ENCODE results near the gene RSPH1.

RSPH1 gene

DNA sequence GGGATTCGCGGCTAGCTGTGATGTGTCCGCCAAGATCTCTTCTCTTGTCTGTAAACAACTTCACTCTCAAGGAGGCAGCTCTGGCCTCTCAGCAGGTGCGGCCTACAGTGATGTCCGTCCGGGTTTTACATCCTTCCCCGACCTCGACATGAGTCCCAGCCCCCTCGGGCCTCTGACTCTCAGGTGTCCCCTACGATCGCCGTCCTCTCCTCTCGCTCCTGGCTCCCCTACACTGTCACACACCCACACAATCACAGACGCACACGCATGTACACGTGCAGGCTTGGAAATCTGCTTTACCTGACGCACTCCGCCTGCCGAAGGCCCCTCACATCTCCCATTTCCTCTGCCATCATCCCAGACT, 797 bp upstream of the RSPH1 start:
- TF ChIP-seq NFIC (IDR thresholded peaks at IDR 0.05), result no peak
- no peak for TF ChIP-seq ZBTB7A (IDR thresholded peaks at IDR 0.05; ENCODE audit: low read depth)
- no peak for TF ChIP-seq EGR1 (IDR thresholded peaks at IDR 0.05)
- no peak for TF ChIP-seq TEAD4 (IDR thresholded peaks at IDR 0.05)
- no peak for TF ChIP-seq FOXM1 (IDR thresholded peaks at IDR 0.05; ENCODE audit: borderline replicate concordance, low read depth)
- TF ChIP-seq RAD21 (IDR thresholded peaks at IDR 0.05; ENCODE audit: low read depth), result no peak
- no peak for TF ChIP-seq EP300 (IDR thresholded peaks at IDR 0.05; ENCODE audit: borderline replicate concordance)
- TF ChIP-seq, protein P1, sequence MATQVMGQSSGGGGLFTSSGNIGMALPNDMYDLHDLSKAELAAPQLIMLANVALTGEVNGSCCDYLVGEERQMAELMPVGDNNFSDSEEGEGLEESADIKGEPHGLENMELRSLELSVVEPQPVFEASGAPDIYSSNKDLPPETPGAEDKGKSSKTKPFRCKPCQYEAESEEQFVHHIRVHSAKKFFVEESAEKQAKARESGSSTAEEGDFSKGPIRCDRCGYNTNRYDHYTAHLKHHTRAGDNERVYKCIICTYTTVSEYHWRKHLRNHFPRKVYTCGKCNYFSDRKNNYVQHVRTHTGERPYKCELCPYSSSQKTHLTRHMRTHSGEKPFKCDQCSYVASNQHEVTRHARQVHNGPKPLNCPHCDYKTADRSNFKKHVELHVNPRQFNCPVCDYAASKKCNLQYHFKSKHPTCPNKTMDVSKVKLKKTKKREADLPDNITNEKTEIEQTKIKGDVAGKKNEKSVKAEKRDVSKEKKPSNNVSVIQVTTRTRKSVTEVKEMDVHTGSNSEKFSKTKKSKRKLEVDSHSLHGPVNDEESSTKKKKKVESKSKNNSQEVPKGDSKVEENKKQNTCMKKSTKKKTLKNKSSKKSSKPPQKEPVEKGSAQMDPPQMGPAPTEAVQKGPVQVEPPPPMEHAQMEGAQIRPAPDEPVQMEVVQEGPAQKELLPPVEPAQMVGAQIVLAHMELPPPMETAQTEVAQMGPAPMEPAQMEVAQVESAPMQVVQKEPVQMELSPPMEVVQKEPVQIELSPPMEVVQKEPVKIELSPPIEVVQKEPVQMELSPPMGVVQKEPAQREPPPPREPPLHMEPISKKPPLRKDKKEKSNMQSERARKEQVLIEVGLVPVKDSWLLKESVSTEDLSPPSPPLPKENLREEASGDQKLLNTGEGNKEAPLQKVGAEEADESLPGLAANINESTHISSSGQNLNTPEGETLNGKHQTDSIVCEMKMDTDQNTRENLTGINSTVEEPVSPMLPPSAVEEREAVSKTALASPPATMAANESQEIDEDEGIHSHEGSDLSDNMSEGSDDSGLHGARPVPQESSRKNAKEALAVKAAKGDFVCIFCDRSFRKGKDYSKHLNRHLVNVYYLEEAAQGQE (IDR thresholded peaks at IDR 0.05; ENCODE audit: low read depth), result no peak
- no peak for TF ChIP-seq USF1 (IDR thresholded peaks at IDR 0.05)
- TF ChIP-seq YY1 (IDR thresholded peaks at IDR 0.05; ENCODE audit: low read depth), result no peak
- no peak for TF ChIP-seq CREB1 (IDR thresholded peaks at IDR 0.05; ENCODE audit: low read depth)
- TF ChIP-seq, protein P2, sequence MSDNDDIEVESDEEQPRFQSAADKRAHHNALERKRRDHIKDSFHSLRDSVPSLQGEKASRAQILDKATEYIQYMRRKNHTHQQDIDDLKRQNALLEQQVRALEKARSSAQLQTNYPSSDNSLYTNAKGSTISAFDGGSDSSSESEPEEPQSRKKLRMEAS (IDR thresholded peaks at IDR 0.05), result no peak; the same call in 1 of the 2 replicates
- TF ChIP-seq CEBPB (IDR thresholded peaks at IDR 0.05), result no peak
- no peak for TF ChIP-seq TCF12 (IDR thresholded peaks at IDR 0.05; ENCODE audit: low read depth)
- no peak for TF ChIP-seq TAF1 (IDR thresholded peaks at IDR 0.05; ENCODE audit: low read depth)

DNA sequence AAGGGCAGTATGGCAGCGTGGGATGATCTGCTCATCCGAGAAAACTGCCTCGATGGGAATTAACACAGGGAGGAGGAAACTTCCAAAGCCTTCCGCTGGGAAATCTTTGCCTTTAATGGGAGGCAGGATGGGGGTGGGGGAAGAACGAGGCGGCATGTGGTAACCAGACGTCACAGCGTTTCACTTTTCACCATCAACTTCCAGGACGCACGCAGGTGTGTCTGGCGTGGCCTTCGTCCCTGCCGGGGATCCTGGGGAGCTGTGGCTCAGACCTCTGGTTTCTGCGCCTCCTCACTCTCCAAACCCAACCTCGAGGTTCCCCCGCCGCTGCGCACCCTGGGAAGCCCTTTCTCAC, 282 bp downstream of the RSPH1 start:
- TF ChIP-seq, protein P1 (IDR thresholded peaks at IDR 0.05; ENCODE audit: low read depth), result no peak
- TF ChIP-seq EP300 (IDR thresholded peaks at IDR 0.05; ENCODE audit: borderline replicate concordance) (no peak), NFIC (IDR thresholded peaks at IDR 0.05) (no peak), TEAD4 (IDR thresholded peaks at IDR 0.05) (no peak), CREB1 (IDR thresholded peaks at IDR 0.05; ENCODE audit: low read depth) (no peak), RAD21 (IDR thresholded peaks at IDR 0.05; ENCODE audit: low read depth) (no peak), CEBPB (IDR thresholded peaks at IDR 0.05) (no peak), YY1 (IDR thresholded peaks at IDR 0.05; ENCODE audit: low read depth) (no peak), EGR1 (IDR thresholded peaks at IDR 0.05) (no peak), TCF12 (IDR thresholded peaks at IDR 0.05; ENCODE audit: low read depth) (no peak), FOXM1 (IDR thresholded peaks at IDR 0.05; ENCODE audit: borderline replicate concordance, low read depth) (no peak), TAF1 (IDR thresholded peaks at IDR 0.05; ENCODE audit: low read depth) (no peak), ZBTB7A (IDR thresholded peaks at IDR 0.05; ENCODE audit: low read depth) (no peak), USF1 (IDR thresholded peaks at IDR 0.05) (no peak)
- TF ChIP-seq, protein P2 (IDR thresholded peaks at IDR 0.05), result no peak; the same call in 1 of the 2 replicates

DNA sequence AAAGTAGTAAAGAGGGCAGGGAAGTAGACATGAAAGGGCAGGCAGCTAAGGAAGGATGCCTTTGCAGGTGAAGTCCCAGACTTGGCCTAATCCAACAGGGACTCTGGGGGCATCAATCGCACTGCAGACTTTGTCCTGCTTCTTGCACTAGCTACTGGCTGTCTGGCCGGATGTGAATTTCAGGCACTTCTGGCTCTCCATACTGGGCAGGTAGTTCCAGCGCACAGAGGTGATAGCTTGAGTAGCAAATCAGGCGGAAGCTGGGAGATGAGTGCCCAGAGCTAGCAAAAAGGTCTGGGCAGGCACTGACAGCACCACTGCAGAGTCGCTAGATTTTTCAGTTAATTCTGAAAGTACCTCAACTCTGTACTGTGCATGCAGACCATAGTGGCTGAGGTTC, 997 bp downstream of the RSPH1 start:
- TF ChIP-seq TAF1 (IDR thresholded peaks at IDR 0.05; ENCODE audit: low read depth) (no peak), TCF12 (IDR thresholded peaks at IDR 0.05; ENCODE audit: low read depth) (no peak), ZBTB7A (IDR thresholded peaks at IDR 0.05; ENCODE audit: low read depth) (no peak), NFIC (IDR thresholded peaks at IDR 0.05) (no peak), EGR1 (IDR thresholded peaks at IDR 0.05) (no peak), YY1 (IDR thresholded peaks at IDR 0.05; ENCODE audit: low read depth) (no peak), CREB1 (IDR thresholded peaks at IDR 0.05; ENCODE audit: low read depth) (no peak), CEBPB (IDR thresholded peaks at IDR 0.05) (no peak), FOXM1 (IDR thresholded peaks at IDR 0.05; ENCODE audit: borderline replicate concordance, low read depth) (no peak), USF1 (IDR thresholded peaks at IDR 0.05) (no peak), TEAD4 (IDR thresholded peaks at IDR 0.05) (no peak), RAD21 (IDR thresholded peaks at IDR 0.05; ENCODE audit: low read depth) (no peak), EP300 (IDR thresholded peaks at IDR 0.05; ENCODE audit: borderline replicate concordance) (no peak)
- TF ChIP-seq, protein P1 (IDR thresholded peaks at IDR 0.05; ENCODE audit: low read depth), result no peak
- TF ChIP-seq, protein P2 (IDR thresholded peaks at IDR 0.05), result no peak
